Lung (tissue), 16 donors: Measurements from ENCODE around the gene FGF2. TPM values are rescaled to one million over a fixed set of nuclear protein-coding genes. Genes with fewer than 3 reads are reported as not detected.

Experiments used
- ATAC-seq: fragments of 200-7000 bp; cut with Tn5 transposase; one replicate; pipeline ENCODE4 v1.9.1; 2020; ENCODE audit warnings: moderate number of reproducible peaks; ENCODE audit not compliant: insufficient read depth, low FRiP score
- DNase-seq, 3 donors: peaks; one replicate each; pipeline ENCODE4 v3.0.0-alpha.2; 2013 to 2017
- H3K27ac ChIP-seq, 2 donors: one replicate each; pipeline ENCODE4 v1.5.1; 2013; ENCODE audit warnings: mild to moderate bottlenecking in 2 of 2, moderate library complexity in 2 of 2, control low read depth in 1 of 2, inconsistent platforms in 1 of 2, low read depth in 1 of 2, low read length in 1 of 2
- H3K27me3 ChIP-seq, 3 donors: one replicate each; pipeline ENCODE4 v1.5.1; 2013; ENCODE audit warnings: low read length in 2 of 3; ENCODE audit not compliant: control insufficient read depth in 3 of 3, insufficient read depth in 3 of 3
- H3K36me3 ChIP-seq, 4 donors: one replicate each; pipeline ENCODE4 v1.5.1; 2013; ENCODE audit warnings: low read length in 4 of 4, mild to moderate bottlenecking in 1 of 4, moderate library complexity in 1 of 4; ENCODE audit not compliant: control insufficient read depth in 4 of 4, insufficient read depth in 4 of 4
- H3K4me1 ChIP-seq, 5 donors: one replicate each; pipeline ENCODE4 v1.5.1; 2013; ENCODE audit warnings: low read length in 5 of 5, mild to moderate bottlenecking in 2 of 5, moderate library complexity in 1 of 5; ENCODE audit not compliant: control insufficient read depth in 5 of 5, insufficient read depth in 5 of 5
- H3K4me3 ChIP-seq: one replicate; pipeline ENCODE4 v1.5.1; 2013; ENCODE audit warnings: mild to moderate bottlenecking, control low read depth, moderate library complexity
- H3K9ac ChIP-seq, 2 donors: one replicate each; pipeline ENCODE4 v1.5.1; 2013; ENCODE audit warnings: low read length in 2 of 2, control low read depth in 1 of 2; ENCODE audit not compliant: insufficient read depth in 1 of 2
- H3K9me3 ChIP-seq, 4 donors: one replicate each; pipeline ENCODE4 v1.5.1; 2013; ENCODE audit warnings: low read length in 3 of 4, mild to moderate bottlenecking in 1 of 4, moderate library complexity in 1 of 4; ENCODE audit not compliant: control insufficient read depth in 4 of 4, insufficient read depth in 3 of 4
- WGBS, 2 donors: extraction: QIAGEN DNeasy Blood & Tissue Kit; methylation state at CpG; one replicate each; pipeline ENCODE4 v1.1.7; 2013; 5-methylcytosine and 5-hydroxymethylcytosine counted together
- long read RNA-seq, 5 donors: transcript quantifications; one replicate each; lab custom pipeline, GENCODE V29; 2026
- polyA plus RNA-seq, 2 donors: library from polyadenylated mRNA; stranded (reverse); fragments of 200-250 nt; gene quantifications; one replicate each; pipeline ENCODE4 v1.2.1, GENCODE V29; 2013
- total RNA-seq, 2 donors: library from RNA; depleted of rRNA in 1 of 2; stranded (reverse); fragments of >200 nt in 1 of 2; gene quantifications; one replicate each; pipeline ENCODE4 v1.2.1, GENCODE V29; 2014 to 2021
- TF ChIP-seq, protein P1 (sequence below): IDR thresholded peaks from 2 replicates; pipeline ENCODE4 v1.5.1; 2012; ENCODE audit warnings: mild to moderate bottlenecking; ENCODE audit errors: control extremely low read depth, extremely low read depth
- donor health status: control.
- donor health status: control.
- donor health status: Bipolar disorder and iron deficiency.
- donor health status: healthy.
- donor health status: DM: yes; HTN: yes; CAD: no.

FGF2 gene
- total RNA-seq (10 to 100 TPM in 1 of 2 donors, 1 to 10 TPM in 1; 9.4 to 11.6 TPM), polyA plus RNA-seq (1 to 10 TPM; 2.4 to 2.9 TPM)
- long read RNA-seq, donor 1, full-length matches to known transcripts: 3 of 8 reads
- long read RNA-seq, donor 1, partial matches to known transcripts: 5 of 8 reads
- long read RNA-seq, donor 1, other reads (novel, unspliced or antisense): 0 of 8 reads
- long read RNA-seq, donor 2, full-length matches to known transcripts: 2 of 2 reads
- long read RNA-seq, donor 2, partial matches to known transcripts: 0 of 2 reads
- long read RNA-seq, donor 2, other reads (novel, unspliced or antisense): 0 of 2 reads
- long read RNA-seq, donor 3, full-length matches to known transcripts: 1 of 1 reads
- long read RNA-seq, donor 3, partial matches to known transcripts: 0 of 1 reads
- long read RNA-seq, donor 3, other reads (novel, unspliced or antisense): 0 of 1 reads
- long read RNA-seq, donor 4, full-length matches to known transcripts: 4 of 10 reads
- long read RNA-seq, donor 4, partial matches to known transcripts: 0 of 10 reads
- long read RNA-seq, donor 4, other reads (novel, unspliced or antisense): 6 of 10 reads
- long read RNA-seq, donor 5, full-length matches to known transcripts: 5 of 10 reads
- long read RNA-seq, donor 5, partial matches to known transcripts: 5 of 10 reads
- long read RNA-seq, donor 5, other reads (novel, unspliced or antisense): 0 of 10 reads

DNA sequence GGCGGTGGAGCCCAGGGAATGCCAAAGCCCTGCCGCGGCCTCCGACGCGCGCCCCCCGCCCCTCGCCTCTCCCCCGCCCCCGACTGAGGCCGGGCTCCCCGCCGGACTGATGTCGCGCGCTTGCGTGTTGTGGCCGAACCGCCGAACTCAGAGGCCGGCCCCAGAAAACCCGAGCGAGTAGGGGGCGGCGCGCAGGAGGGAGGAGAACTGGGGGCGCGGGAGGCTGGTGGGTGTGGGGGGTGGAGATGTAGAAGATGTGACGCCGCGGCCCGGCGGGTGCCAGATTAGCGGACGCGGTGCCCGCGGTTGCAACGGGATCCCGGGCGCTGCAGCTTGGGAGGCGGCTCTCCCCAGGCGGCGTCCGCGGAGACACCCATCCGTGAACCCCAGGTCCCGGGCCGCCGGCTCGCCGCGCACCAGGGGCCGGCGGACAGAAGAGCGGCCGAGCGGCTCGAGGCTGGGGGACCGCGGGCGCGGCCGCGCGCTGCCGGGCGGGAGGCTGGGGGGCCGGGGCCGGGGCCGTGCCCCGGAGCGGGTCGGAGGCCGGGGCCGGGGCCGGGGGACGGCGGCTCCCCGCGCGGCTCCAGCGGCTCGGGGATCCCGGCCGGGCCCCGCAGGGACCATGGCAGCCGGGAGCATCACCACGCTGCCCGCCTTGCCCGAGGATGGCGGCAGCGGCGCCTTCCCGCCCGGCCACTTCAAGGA, at the start of gene FGF2:
Gene FGF2, plus strand, starts transcription at position 279 of the 705 bp plus-strand sequence. Its CDS starts 344 bp downstream, at position 623.
- Histone ChIP-seq H3K9me3 (no peaks in the 10 kb centered on the region), H3K4me1 (peaks cover 0 to 23% (median 0%) of the 10 kb centered on the region in 5 donors), H3K36me3 (no peaks in the 10 kb centered on the region), H3K27ac (peak within 1 kb of the TSS; percentile 55 to 72), H3K9ac (peak within 1 kb of the TSS in 1 of 2 donors; percentile 63), H3K27me3 (peaks cover 0 to 18% (median 0%) of the 10 kb centered on the region in 3 donors), H3K4me3 (peak within 1 kb of the TSS; percentile 43)
- ATAC-seq (peak; percentile 29), DNase-seq (peak; percentile 91 to 93 (median 92))
- 2% methylated on average over 34 to 97 of the region's 97 CpGs for WGBS, 2 donors
- TF ChIP-seq, protein P1, sequence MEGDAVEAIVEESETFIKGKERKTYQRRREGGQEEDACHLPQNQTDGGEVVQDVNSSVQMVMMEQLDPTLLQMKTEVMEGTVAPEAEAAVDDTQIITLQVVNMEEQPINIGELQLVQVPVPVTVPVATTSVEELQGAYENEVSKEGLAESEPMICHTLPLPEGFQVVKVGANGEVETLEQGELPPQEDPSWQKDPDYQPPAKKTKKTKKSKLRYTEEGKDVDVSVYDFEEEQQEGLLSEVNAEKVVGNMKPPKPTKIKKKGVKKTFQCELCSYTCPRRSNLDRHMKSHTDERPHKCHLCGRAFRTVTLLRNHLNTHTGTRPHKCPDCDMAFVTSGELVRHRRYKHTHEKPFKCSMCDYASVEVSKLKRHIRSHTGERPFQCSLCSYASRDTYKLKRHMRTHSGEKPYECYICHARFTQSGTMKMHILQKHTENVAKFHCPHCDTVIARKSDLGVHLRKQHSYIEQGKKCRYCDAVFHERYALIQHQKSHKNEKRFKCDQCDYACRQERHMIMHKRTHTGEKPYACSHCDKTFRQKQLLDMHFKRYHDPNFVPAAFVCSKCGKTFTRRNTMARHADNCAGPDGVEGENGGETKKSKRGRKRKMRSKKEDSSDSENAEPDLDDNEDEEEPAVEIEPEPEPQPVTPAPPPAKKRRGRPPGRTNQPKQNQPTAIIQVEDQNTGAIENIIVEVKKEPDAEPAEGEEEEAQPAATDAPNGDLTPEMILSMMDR: no peak

DNA sequence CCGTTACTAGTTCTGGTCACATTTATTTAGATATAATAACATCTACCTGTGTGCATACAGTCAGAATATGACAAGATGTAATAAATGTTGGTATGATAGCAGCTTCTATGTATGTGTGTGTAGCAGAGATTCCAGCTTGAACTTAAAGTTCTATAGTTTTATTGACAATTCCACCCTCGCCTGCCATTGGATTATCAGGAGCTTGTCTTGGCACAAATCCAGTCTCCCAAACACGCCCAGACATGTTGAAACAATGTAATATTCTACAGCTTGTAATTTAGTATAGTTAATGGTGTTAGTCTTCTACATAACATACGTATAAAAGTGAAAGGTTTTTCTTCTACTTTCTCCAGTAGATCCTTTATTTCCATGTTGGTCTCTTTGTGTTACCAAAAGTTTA, 49.7 kb upstream of the FGF2 start:
- TF ChIP-seq, protein P1: no peak
- H3K4me1 ChIP-seq: no peaks in the 10 kb centered on the region
- H3K9ac ChIP-seq: no peak overlapping the region
- no peaks in the 10 kb centered on the region for H3K36me3 ChIP-seq
- H3K27me3 ChIP-seq: no peaks in the 10 kb centered on the region
- H3K27ac ChIP-seq: no peak overlapping the region
- H3K4me3 ChIP-seq: no peak overlapping the region
- WGBS, 2 donors: 80 to 85% methylated on average over 4 of the region's 4 CpGs
- H3K9me3 ChIP-seq: no peaks in the 10 kb centered on the region
- DNase-seq: no peak
- no peak for ATAC-seq

DNA sequence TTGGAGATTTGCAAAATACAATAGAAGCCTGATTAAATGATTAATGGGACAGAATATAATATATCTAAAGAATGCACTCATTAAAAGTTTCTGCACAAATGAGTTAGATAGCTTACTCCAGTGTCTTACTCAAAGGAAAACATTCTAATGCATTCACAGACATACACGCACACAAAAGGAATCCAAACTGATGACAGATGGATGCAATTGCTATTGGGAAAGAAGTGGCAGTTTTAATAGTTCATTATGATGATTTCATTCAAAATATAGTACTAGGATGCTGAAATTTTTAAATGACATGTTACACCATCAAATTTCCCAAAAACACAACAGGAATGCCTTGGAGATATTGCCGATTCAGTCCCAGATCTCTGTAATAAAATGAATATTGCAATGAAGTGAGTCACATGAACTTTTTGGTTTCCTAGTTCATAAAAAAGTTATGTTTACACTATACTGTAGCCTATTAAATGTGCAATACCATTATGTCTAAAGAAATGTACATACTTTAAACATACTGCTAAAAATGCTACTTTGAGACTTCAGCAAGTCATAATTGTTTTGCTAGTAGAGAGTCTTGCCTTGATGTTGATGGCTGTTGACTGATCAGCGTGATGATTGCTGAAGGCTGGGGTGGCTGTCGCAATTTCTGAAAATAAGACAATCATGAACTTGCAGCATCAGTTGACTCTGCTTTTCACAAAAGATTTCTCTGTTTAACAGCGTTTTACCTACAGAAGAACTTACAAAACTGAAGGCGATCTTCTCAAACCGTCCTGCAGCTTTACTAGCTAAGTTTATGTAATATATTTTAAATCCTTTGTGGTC, 48.6 kb upstream of the FGF2 start:
- Histone ChIP-seq H3K27me3 (no peaks in the 10 kb centered on the region), H3K27ac (no peak overlapping the region), H3K9ac (no peak overlapping the region), H3K9me3 (no peaks in the 10 kb centered on the region), H3K4me1 (peaks cover 0 to 1% (median 0%) of the 10 kb centered on the region in 5 donors), H3K36me3 (no peaks in the 10 kb centered on the region), H3K4me3 (no peak overlapping the region)
- TF ChIP-seq, protein P1: no peak
- WGBS, 2 donors: 93% methylated on average over 7 of the region's 7 CpGs
- ATAC-seq: no peak
- peak in 1 of 3 donors; percentile 29 for DNase-seq
